HG03066 (cell line): ENCODE results near the gene MOB2.
"Not testable (repeated sequence)": the region's sequence is repeated elsewhere in the genome, so short reads cannot be mapped to it uniquely, and the experiment has no call there.

Experiments
- ATAC-seq: cut with Tn5 transposase; IDR thresholded peaks from one replicate; pipeline ENCODE4 v1.9.1; 2021; ENCODE audit warnings: low read depth; ENCODE audit not compliant: unreplicated experiment

MOB2 gene

DNA sequence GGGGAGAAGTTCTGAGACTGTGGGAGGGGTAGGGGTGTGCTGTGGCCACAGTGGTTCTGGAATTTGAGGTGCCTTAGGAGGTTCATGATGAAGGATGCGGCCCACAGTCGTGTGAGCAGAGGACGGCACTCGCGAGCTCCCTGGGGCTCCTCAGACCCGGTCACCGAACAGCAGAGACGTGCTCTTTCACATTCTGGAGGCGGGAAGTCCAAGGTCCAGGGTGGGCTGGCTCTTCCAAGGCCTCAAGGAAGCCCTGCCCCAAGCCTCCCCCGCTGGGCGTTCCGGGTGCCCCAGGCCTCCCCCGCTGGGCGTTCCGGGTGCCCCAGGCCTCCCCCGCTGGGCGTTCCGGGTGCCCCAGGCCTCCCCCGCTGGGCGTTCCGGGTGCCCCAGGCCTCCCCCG lies 63.2 kb downstream of the MOB2 start:
- not testable (repeated sequence) for ATAC-seq

DNA sequence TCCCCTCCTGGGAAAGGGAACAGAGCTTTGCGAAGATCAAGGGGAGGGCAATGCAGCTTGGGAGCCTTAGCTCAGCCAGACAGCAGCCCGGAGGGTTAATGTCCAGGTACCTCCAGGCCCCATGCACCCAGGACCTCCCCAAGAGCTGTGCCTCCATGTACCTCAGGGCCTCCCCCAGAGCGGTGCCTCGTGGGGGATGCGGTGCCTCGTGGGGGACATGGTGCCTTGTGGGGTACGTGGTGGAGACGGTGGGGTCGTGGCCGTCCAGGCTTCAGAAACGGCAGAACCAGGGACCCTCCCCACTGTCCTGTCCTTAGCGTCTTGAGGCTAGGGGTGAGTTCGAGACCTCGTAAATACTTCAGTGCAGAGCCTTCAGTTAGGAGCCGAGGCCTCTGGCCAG lies 63.6 kb downstream of the MOB2 start:
- no peak for ATAC-seq

DNA sequence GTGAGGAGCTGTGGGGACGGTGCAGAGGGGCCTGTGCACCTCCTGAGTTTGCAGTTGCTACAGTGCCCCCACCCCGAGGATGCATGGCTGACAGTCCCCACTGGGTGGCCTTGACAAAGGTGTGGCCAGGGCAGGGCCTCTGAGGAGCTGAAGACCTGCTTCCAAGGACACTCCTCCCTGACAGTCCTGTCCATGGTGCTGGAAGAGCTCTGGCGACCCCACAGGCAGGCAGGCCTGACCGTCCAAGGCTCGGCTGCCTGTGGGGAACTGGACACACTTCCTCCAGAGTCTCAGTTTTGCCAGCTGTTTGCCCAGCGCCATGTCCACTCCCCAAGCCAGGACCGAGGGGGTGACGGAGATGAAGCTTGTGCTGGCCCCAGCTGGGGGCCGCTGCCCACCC lies 64.1 kb downstream of the MOB2 start:
- no peak for ATAC-seq

DNA sequence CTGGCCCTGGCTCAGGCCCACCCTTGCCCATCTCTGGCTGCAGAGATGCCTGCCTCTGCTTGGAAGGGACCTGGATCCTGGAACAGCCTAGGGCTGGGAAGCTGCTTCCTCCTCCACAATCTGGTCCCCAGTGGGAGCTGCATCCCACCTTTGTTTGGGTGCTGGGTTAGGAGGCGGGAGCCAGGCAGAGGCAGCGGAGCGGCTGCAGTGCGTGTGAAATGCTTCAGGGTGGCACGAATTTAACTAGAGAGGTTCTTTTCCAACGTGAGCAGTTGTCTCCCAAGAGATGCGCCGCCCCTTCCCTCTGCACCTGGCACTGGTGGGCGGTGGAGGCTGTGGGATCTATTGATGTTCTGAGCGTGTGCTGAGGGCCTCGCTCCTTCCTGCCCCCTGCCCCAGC lies 65.3 kb downstream of the MOB2 start:
- ATAC-seq = no peak

DNA sequence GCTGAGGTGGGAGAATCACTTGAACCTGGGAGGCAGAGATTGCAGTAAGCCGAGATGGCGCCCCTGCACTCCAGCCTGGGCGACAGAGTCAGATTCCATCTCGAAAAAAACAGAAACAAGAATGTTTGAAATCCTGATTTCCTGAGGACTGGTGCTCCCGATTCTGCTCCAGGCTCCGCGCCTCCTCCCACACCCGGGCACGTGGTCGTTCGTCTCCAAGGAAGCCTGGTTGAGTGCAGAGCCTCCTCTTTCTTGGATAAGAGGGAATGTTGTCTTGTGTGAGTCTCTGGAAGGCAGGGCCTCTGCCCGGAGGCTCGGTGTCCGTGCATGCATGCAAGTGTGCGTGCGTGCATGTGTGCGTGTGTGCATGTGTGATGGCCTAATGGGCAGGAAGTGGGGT lies 66.8 kb downstream of the MOB2 start:
- ATAC-seq = no peak
